Urinary bladder (tissue), 4 donors: ENCODE data around the gene RXFP3. TPM values are rescaled to one million over a fixed set of nuclear protein-coding genes. Genes with fewer than 3 reads are reported as not detected.
"Not testable (repeated sequence)": the region's sequence is repeated elsewhere in the genome, so short reads cannot be mapped to it uniquely, and the experiment has no call there.

Source experiments
- DNase-seq: peaks from one replicate; pipeline ENCODE4 v3.0.0-alpha.2; 2015; ENCODE audit errors: extremely low spot score
- H3K27ac ChIP-seq: one replicate; pipeline ENCODE4 v1.5.1; 2013; ENCODE audit warnings: low read depth, mild to moderate bottlenecking, moderate library complexity
- H3K36me3 ChIP-seq: one replicate; pipeline ENCODE4 v1.6.1; 2013; ENCODE audit warnings: mild to moderate bottlenecking, moderate library complexity; ENCODE audit not compliant: insufficient read depth
- H3K4me1 ChIP-seq: one replicate; pipeline ENCODE4 v1.6.1; 2013; ENCODE audit warnings: mild to moderate bottlenecking, moderate library complexity; ENCODE audit not compliant: insufficient read depth
- H3K4me3 ChIP-seq: one replicate; pipeline ENCODE4 v1.5.1; 2013; ENCODE audit warnings: low read depth, low read length
- WGBS: extraction: QIAGEN DNeasy Blood & Tissue Kit; methylation state at CpG from one replicate; pipeline ENCODE4 v1.1.7; 2013; 5-methylcytosine and 5-hydroxymethylcytosine counted together
- polyA plus RNA-seq: library from polyadenylated mRNA; stranded (reverse); fragments of 200-250 nt; gene quantifications from one replicate; pipeline ENCODE4 v1.2.3, GENCODE V29; 2013
- total RNA-seq: library from RNA; depleted of rRNA; stranded (reverse); fragments of >200 nt; gene quantifications from one replicate; pipeline ENCODE4 v1.2.3, GENCODE V29; 2014
- donor health status: healthy with polysubstance abuse.
- donor health status: healthy.

The RXFP3 gene
- total and polyA plus RNA-seq, 2 donors: not detected

DNA sequence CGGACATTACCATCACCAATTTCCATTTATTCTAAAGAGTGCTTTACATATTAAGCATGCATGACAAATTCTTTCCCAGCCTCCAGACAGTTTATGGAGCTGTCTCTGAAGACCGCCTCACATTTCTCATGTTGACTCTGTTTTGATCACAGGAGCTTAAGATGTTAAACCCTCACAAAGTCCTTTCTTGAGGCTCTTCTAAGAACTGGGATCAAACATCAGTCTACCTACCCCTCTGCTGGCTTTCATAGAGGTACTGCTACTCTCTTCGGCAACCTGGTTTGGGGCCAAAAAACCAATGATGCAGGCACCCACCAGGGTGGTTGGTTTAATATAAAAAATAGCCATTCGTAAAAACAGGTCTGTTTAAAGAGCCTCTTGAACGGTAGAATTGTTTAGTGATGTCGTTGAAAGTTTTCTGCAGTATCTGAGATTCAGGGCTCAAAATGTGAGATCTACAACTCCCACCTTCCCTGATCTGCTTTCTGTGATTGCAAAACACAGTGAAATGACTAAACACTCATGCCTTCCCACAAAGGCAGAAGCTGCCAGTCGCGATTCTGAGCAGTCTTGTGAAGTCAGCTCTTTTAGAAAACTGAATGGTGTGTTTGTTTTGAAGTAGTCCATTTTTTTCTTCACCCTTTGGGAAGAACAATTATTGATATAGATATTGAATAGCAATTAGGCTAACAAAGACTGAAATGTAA lies 3.5 kb downstream of the RXFP3 start:
- no peak overlapping the region for H3K27ac ChIP-seq
- no peaks in the 10 kb centered on the region for H3K4me1 ChIP-seq
- H3K4me3 ChIP-seq: no peak overlapping the region
- WGBS: 69% methylated on average over 8 of the region's 8 CpGs
- no peak for DNase-seq
- H3K36me3 ChIP-seq: no peaks in the 10 kb centered on the region

DNA sequence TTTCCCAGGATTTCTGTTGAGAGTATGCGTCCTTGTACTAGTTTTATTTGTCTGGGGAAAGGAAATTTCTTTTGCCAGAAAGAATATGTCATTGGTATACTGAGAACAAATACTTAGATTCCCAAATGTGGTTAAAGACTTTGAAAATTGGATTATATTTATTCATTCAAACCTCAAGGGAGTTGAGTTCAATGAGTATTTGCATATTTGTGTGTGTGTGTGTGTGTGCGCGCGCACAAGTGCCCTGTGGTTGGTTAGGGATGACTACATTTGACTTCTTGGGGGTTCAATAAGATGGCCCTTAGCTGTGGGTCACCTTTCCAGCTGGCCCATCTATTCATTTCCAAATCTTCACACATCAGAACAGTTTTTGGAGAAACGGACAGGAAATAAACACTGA lies 4.9 kb downstream of the RXFP3 start:
- no peak for DNase-seq
- H3K27ac ChIP-seq: no peak overlapping the region
- no peaks in the 10 kb centered on the region for H3K4me1 ChIP-seq
- H3K4me3 ChIP-seq: no peak overlapping the region
- H3K36me3 ChIP-seq: no peaks in the 10 kb centered on the region
- WGBS: 81% methylated on average over 5 of the region's 5 CpGs

DNA sequence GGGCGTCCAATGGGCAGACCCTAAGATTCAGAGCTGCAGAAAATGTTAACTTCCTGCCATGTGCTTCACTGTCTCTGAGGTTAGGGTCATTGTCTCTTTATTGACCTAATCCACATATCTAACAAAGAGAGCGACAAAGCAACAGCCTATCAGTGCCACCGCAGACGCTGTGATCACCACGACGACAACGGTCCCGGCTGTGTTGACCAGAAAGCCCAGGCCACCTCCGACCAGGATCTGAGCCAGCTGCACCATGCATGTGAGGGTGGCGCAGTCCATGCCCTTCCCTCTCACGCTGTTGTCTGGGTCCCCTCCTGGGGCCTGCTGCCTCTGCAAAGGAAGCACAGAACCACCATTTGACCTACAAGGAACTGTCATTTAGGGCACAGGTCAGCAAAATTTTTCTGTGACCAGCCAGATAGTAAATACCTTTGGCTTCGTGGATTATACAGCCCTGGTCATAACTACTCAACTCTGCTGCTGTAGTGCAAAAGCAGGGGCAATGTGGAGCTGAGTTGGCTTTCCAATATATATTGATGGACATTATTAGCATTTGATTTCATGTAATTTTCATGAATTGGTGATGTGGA lies 8.5 kb downstream of the RXFP3 start:
- WGBS: 79% methylated on average over 12 of the region's 12 CpGs
- DNase-seq: no peak
- no peaks in the 10 kb centered on the region for H3K36me3 ChIP-seq
- H3K4me3 ChIP-seq: no peak overlapping the region
- no peaks in the 10 kb centered on the region for H3K4me1 ChIP-seq
- H3K27ac ChIP-seq: no peak overlapping the region

DNA sequence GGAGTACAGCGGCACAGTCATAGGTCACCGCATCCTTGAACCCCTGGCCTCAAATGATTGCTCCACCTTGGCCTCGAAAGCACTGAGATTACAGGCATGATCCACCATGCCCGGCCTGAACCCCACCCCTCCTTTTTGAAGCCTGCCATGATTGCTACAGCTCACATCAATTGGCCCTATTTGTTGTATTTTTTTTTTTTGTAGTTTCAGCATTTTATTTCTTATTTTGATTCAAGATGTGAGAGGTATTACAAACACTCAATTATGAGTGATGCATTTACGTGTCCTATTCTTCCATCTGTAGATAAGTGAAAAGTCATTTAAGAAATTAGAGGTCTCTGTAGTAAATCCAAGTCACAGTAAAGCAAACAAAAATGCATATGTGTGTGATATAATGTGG lies 16.0 kb downstream of the RXFP3 start:
- not testable (repeated sequence) for H3K36me3 ChIP-seq, H3K27ac ChIP-seq, H3K4me3 ChIP-seq, DNase-seq, H3K4me1 ChIP-seq
- WGBS: 77% methylated on average over 5 of the region's 5 CpGs

DNA sequence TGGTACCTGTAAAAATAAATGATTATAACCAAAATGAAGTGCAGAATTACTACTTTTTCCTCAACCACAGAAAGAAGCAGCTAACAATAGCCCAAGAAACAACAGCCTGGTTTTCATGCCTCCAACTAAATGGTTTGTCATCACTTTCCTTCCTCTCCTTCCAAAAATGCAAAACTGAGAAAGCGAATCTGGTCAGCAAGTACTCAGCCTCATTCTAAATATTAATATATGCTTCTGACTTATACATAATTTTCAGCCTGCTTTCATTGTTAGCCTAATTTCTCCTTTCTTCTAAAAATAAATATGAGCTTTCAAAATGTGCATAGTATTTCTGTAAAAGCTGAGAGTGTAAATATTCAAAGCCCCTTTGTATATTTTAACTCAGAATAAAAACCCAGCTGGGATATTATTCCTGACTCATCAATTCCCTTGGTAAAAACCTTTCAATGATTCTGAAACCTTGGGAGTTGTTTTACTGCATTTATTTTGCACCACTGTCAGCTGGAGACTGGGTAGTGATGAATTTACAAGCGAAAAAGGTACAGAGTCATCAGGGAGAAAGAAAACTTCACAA lies 21.5 kb downstream of the RXFP3 start:
- Histone ChIP-seq H3K4me1 (no peaks in the 10 kb centered on the region), H3K36me3 (no peaks in the 10 kb centered on the region), H3K4me3 (no peak overlapping the region), H3K27ac (no peak overlapping the region)
- WGBS: 55% methylated on average over 2 of the region's 2 CpGs
- DNase-seq: no peak

DNA sequence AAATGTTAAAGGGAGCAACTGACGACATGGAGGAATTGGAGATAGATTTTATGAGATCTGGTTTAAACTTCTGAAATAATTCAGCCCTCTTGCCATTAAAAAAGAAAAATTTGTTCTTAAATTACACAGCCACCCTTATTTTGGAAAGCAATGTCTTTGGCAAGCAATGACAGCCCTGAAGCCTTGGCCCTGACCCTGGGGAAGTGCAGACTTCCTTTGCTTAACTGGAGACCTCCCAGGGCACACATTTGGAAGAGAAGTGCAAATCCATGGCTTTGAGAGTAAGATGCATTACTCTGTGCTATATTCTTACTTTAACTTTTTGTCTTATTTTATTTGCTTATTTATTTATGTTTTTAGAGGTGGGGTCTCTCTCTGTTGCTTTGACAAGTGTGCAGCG lies 22.0 kb downstream of the RXFP3 start:
- DNase-seq: no peak
- no peak overlapping the region for H3K27ac ChIP-seq
- no peaks in the 10 kb centered on the region for H3K4me1 ChIP-seq
- 57% methylated on average over 2 of the region's 2 CpGs for WGBS
- H3K36me3 ChIP-seq: no peaks in the 10 kb centered on the region
- no peak overlapping the region for H3K4me3 ChIP-seq

DNA sequence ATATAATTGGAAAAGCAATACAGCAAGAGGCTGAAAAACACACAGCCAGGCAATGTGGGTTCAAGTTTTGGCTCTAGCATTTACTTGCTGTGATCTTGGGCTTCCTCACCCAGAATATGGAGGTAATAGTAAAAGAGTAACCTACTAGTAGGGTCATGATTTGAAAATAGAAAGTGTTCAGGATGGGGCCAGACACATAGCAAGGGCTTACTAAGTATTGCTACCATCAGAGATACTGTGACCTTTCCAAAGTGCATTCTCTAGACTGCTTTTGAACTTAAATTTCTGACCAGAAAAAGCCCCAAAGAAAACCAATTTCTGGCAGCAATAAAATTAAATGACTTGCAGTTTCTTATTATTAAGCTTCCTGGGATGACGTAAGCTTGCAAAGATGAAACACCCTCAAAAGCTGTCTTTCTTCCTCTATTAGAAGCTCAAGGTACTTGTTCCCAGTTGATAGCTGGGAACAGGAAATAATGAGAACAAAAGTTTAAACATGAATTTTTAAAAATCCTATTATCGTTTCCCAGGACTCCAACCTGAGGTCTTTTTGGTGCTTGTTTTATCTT lies 28.0 kb downstream of the RXFP3 start:
- Histone ChIP-seq H3K4me1 (no peaks in the 10 kb centered on the region), H3K4me3 (no peak overlapping the region), H3K36me3 (no peaks in the 10 kb centered on the region), H3K27ac (no peak overlapping the region)
- 81% methylated on average over 2 of the region's 2 CpGs for WGBS
- DNase-seq: no peak

DNA sequence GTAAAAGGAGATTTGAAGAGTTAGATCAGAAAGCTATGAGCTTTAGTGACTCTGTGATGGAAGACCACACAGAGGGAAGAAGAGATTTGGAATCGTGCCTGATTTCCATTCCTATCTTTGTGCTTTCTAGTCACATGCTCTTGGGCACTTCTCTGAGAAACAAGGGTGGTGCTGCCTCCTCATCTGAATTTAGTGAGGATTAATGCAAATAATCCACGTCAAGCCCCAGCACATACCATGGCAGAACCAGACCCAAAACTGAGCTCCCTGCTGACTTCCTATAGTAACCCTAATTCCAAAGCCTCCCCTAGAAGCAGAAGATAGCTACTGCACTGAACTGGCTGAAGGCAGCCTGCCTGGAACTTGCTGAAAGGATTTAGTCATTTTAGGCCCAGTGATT lies 30.6 kb downstream of the RXFP3 start:
- Histone ChIP-seq H3K4me3 (no peak overlapping the region), H3K27ac (no peak overlapping the region), H3K4me1 (no peaks in the 10 kb centered on the region), H3K36me3 (no peaks in the 10 kb centered on the region)
- DNase-seq: no peak
- 47% methylated on average over 2 of the region's 2 CpGs for WGBS

DNA sequence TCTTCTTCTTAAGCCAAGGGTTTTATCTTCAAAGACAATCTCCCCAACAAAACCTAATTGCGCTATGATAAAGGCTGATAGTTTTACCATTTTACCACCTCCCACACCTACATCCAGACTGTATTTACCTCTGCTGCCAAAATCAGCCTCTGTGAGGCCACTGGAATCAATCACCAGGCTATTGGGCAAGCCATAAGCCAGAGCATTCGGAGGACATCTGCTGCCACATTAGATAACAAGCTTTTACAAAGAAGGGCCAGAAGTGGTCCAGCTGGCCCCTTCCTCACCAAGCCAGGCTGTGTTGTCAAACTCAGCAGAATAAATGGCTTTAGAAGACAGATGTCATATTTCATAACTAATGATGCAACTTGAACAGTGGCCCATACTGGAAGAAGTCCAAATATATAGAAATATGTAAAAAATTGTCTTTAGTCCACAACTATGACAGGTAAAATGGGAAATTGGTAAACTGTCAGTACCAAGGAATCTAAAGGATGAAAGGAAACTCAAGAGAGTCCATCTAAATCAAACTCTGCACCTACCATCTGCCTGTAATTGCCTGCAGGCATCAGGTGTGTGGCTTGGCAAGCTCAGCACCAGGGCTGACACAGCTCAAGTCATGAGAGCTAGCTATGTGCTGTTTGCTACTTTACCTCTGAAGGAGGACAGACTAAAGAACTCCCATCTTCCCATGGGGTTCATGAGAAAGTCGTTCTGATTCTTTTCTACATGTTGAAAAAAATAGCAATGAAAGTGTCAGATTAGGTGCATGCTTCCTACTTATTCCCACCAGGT lies 32.2 kb downstream of the RXFP3 start:
- Histone ChIP-seq H3K36me3 (no peaks in the 10 kb centered on the region), H3K4me3 (no peak overlapping the region), H3K27ac (no peak overlapping the region), H3K4me1 (no peaks in the 10 kb centered on the region)
- 55% methylated on average over 3 of the region's 3 CpGs for WGBS
- no peak for DNase-seq

DNA sequence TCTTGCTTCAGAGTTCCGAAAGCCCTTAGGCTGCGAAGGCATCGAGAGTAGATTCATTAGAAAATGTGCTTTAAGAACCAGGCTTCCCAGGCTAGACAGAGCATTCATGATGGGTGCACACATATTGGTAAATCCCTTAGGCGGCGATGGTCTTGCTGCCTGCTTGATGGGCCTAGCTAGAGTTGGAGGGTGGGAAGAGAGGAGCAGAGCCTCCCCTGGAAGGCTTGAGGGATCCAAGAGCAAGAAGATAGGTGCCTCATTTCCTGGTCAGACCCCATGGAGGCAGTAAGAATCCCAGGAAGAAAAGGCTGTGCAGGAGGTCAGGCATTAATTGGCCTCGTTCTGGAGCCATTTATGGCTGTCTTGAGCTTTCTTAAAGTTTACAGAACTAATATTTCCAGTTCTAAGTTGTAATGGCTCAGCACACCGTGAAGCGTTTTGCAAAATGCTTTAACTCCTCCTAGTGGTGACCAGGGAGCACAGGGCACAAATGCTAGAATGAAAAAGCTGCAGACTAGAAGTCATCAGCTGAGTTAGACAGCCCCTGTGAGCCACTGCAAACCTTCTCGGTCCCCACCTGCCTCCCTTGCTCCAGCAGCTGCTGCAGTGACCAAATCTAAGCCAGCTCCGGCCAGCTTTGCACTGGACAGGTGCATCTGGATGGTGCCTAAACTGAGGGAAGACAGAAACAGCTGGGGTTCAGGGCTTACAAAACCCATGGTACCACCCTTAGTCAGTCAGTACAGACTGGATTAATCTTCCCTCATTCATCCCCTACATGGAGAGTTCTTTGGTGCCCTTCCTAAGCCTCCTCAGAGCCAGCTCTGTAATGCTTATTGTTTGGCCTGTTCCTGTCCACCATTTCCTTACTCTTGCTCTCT lies 33.6 kb downstream of the RXFP3 start:
- Histone ChIP-seq H3K4me3 (no peak overlapping the region), H3K36me3 (no peaks in the 10 kb centered on the region), H3K27ac (no peak overlapping the region), H3K4me1 (no peaks in the 10 kb centered on the region)
- no peak for DNase-seq
- WGBS: 54% methylated on average over 10 of the region's 10 CpGs

DNA sequence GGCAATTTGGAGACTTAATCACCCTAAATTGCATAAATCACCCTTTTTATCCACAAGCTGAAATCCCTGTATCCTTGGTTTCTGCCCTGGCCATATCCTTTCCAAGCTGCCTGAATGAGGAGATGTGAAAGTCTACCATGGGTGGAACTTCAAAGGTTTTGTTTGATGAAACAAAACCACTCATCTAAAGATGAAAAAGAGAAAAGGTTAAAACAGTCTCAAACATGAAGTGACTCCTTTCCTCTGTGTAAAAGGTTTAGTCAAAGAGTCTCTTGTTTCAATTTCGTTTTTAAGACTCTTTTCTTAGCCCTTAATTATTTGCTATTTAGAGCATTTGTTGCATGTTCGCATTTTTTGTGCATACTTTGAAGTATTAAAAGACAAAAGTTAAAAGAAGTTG lies 37.1 kb downstream of the RXFP3 start:
- 81% methylated on average over 2 of the region's 2 CpGs for WGBS
- H3K36me3 ChIP-seq: no peaks in the 10 kb centered on the region
- H3K27ac ChIP-seq: no peak overlapping the region
- no peaks in the 10 kb centered on the region for H3K4me1 ChIP-seq
- no peak overlapping the region for H3K4me3 ChIP-seq
- DNase-seq: no peak

DNA sequence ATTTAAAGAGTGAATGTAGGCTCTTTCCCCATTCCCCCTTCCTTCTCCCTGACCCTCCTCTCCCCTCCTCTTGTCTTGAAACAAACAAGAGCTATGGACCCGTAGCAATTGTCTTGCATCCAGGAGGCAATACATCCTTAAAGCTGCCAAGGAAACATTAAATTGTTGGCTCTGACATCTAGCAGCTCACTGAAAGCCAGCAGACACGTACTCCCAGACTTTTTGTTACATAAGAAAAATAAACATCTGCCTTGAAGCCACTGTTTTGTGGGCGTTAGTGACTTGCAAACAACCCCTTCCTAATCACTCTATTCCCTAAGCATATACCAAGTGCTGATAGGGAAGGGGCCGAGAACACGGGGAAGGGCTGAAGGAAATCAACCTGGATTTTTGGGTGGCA lies 39.7 kb downstream of the RXFP3 start:
- 24% methylated on average over 5 of the region's 5 CpGs for WGBS
- no peak overlapping the region for H3K27ac ChIP-seq

DNA sequence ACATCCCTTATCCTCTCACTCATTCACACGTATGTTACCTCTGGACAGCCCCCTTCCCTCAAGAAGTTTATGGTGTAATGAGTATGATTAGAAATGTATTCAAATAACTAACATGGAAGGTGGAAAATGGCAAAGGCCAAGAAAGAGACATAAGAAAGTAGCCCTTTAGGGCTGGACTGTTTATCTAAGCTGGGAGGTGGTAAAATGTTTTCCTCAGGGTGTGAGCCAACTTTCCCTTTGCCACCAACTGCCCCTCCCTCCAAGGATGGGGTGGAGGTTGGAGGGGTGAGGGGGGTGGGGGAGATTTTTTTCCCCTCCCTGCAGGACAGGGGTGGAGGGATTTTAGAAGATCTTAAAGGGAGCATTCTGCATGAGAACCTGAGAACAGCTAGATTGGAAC lies 40.1 kb downstream of the RXFP3 start:
- Histone ChIP-seq H3K4me1 (no peaks in the 10 kb centered on the region), H3K27ac (no peak overlapping the region), H3K4me3 (no peak overlapping the region), H3K36me3 (no peaks in the 10 kb centered on the region)
- 66% methylated on average over 1 of the region's 1 CpG for WGBS
- DNase-seq: no peak

More for the DNA sequence above, 39.7 kb downstream of the RXFP3 start:
- H3K4me3 ChIP-seq: no peak overlapping the region
- no peaks in the 10 kb centered on the region for H3K4me1 ChIP-seq
- H3K36me3 ChIP-seq: no peaks in the 10 kb centered on the region
- no peak for DNase-seq
